NCI-H146 treated with DMSO at 0.1 percent for 48 hours (cell line): ENCODE data around the gene GALNS.

Experiments used
- DNase-seq: peaks from one replicate; lab custom pipeline; 2025; ENCODE audit not compliant: unreplicated experiment; lab: John Stamatoyannopoulos, UW

GALNS gene

DNA sequence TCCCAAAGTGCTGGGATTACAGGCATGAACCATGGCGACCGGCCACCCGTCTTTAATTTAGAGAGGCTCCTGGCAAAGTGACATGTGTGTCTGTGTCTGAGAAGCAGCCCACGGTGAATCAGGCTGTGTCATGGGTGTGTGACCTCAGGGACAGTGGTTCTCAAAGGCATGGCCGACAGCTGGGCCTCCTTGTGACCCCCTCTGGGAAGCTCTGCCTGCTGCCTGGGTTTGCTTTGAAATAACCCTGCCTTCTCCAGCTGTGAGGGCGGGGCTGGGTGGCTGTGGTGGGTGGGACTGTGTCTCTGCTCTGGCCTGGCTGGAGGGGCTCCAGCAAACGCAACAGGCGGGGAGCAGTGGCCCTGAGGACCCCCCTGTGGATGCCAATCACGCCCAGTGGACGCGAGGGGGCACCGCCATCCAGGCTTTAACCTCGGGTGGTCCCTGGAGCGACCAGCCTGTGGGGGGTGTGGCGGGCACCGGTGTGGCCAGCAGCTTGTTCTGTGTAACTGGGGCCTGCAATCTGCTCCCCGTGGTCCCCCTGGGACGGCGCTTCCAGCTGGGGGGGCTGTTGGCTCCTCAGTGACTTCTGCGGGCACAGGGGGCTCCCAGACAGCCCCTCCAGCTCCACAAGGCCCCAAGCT is 36.2 kb downstream of the GALNS start:
- DNase-seq = no peak

DNA sequence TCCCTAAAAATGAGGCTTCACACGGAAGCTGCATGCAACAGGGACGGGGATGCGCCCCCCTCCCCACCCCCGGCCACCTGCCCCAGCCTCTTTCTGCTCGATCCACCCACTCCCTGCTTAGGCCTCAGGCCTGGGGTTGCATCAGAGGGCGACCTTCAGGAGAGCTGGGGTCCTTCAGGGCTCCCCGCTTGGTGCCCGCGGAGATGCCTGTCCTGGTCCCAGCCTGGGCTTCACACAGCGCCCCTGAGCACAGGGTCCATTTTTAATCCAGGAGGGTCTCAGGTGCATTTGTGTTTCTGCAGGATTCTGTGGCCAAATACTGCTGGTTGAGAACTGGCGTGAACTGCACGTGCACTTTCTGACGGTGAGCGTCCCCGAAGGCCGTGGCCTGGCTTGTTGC is 37.6 kb downstream of the GALNS start:
- no peak for DNase-seq

DNA sequence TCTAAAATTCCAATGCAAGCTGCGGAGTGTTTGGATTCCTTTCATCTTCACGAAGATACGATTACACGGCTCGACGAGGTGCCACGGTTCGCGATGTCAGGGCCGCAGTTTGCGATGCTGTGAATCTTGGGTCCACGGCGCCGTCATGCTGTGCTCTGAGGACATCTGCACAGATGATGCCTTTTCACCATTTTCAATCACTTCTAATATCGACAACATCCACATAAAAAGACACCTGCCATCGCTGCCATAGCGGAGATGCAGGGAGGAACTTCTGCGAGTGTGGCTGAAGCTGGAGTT is 38.2 kb downstream of the GALNS start:
- DNase-seq = no peak

DNA sequence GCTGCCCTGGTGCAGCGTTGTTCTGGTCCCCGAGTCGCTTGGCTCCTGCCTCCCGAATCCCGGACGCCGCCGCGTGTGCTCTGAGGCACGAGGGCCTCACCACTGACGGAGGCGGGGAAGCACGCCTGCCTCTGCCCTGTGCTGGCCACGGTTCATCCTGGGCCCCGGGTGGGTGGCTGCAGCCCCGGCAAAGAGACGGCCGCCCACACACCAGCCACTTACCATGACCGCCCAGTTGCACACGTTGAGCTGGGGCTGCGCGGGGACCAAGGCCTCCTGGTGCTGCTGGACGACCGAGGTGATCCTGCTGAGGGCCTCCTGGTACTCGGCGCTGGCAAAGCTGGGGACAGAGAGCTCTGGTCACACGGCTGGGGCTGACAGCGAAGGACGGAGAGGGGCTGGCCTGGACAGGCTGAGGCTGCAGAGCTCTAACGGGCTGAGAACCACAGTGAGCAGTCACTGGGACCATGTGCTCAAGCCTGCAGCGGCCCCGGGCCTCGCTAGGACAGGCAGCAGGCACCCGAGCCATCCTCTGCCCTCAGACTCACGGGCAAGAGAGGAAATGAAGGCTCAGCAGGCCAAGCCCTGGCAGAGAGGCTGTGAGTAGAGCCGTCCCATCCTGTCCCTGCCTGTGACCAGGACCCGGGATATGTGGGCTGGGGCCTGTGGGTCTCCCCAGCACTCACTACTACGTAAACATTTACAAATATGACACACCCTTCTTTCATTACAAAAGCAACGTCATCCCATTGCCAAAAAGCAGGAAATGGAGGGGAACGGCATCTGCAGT is 38.8 kb downstream of the GALNS start:
- DNase-seq = no peak

DNA sequence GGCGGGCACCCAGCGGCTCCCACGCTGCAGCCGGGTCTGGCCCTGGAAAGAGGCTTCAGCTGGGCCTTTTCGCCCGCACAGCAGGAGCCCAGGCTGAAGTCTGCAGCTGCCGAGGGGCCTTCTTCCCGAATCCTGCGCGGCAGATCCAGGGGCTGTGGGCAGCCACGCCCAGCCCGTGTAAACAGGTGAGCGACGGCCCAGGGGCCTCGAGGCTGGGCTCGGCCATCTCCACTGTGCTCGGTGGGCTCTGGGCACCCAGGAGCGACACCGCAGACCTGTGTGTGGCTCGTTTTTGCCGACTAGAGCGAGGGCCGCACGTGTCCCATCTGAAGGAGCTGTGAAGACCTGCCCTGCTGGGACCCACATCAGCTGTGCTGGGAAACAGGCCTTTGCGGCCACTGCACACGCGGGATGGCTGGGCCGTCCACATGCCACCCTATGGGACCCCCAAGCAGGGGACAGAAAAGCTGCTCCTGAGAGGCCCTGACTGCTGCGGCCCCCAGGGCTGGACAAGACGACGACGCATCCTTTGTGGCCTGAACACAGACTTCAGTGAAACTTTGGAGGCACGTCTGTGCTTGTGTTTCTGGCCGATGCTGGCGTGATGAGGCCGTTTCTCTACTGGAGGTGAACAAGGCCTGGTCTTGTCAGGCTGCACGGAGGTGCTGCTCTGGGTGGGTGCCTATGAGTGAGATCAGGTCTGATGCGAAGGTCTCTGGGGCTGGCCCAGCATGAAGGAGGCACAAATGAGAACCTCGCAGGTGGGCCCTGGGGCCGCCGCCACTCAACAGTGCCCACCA is 39.8 kb downstream of the GALNS start:
- no peak for DNase-seq

- DNase-seq = no peak
Measured at GRCh38 chr16:88815901-88816589, 40.7 kb downstream of the GALNS start.

- no peak for DNase-seq
Measured at GRCh38 chr16:88815227-88815626, 41.5 kb downstream of the GALNS start.

GRCh38 chr16:88814144-88814502 is 42.6 kb downstream of the GALNS start:
- no peak for DNase-seq

- no peak for DNase-seq
Measured at GRCh38 chr16:88813269-88814143, 43.2 kb downstream of the GALNS start.

- no peak for DNase-seq
Measured at GRCh38 chr16:88812513-88813268, 44.1 kb downstream of the GALNS start.

DNA sequence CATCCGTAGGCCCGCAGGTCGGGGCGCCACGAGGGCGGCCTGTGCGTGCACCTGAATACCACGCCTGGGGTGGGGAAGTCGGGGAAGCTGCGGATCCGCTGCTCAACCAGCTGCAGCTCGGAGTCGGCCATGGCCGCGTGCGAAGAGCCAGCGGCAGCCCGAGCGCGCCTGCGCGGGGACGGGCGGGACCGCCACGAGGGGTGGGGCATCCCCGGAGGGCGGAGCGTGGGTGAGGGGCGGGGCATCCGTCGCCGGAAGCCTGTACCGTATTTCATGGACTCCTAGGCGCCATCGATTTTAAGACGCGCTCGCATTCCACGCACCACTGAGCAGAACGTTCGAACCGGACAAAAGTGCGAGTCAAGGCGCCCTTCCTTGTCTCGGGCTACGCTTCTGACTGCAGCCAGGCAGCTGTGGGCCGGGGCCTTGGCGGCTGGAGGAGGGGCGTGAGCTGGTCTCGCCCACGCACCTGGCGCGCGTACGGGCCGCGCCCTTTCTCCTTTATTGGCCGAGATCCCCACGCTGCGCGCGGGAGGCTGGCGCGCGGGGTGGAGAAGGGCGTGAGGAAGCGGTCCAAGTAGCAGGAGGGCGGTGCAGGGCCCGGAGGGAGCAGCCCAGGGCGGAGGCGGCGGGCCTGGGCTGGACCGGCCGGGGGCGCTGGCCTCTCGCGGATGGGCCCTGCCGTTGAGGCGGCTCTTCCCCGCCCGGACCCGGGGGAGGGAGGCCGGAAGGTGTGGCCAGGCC is 44.8 kb downstream of the GALNS start, which contains the start of gene APRT:
Gene APRT, minus strand, starts transcription at position 160 of the 744 bp plus-strand sequence. Its CDS starts 29 bp downstream, at position 131.
- peak; percentile 71 for DNase-seq

DNA sequence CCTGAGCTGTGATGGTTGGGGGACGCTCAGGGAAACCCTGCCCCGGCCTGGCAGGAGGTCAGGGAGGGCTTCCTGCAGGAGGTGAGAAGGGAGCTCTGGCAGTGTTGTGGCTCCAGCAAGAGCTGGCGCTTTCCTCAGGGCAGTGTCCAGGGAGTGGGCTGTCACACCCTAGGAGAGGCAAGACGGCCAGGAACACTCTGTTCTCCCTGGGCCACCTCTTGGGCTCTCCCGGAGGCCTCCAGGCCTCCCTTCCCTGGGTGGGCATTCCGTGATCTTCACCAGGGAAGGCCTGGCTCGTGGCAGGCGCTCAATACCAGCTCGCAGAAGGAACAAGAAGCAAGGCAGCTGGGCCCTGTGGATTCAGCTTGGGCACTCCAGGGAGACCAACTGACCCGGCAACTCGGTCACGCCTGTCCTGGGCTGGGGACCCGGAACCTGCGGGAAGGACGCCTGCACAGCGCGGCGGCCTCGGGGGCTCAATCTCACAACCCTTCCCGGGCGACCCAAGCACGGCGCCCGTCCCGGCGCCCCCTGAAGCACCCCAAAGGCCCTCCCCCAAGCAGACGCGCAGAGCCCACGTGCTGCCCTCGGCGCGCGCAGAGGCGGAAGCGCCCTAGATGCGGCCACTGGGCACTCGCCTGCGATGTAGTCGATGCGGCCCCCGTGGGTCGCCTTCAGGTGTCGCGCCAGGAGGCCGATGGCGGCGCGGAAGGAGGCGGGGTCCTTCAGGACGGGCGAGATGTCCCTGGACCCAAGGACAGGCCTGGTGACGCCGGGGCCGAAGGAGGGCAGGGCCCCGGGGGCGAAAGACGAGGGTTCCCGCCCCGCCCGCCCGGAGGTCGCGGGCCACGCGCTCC is 45.6 kb downstream of the GALNS start:
- peak; percentile 43 for DNase-seq

- no peak for DNase-seq
Measured at GRCh38 chr16:88810166-88810911, 46.4 kb downstream of the GALNS start.

GRCh38 chr16:88809676-88810165 is 47.0 kb downstream of the GALNS start:
- DNase-seq = no peak

- no peak for DNase-seq
Measured at GRCh38 chr16:88809068-88809675, 47.6 kb downstream of the GALNS start.

- no peak for DNase-seq
Measured at GRCh38 chr16:88807626-88808453, 48.9 kb downstream of the GALNS start.
